IgD-negative memory B cell (primary cell): ENCODE results near the gene PFDN1. TPM values are rescaled to one million over a fixed set of nuclear protein-coding genes. Genes with fewer than 3 reads are reported as not detected.
A peak's percentile ranks its signal among the peaks of the same experiment; 100 is the strongest.

Experiments
- H3K27ac Mint-ChIP-seq, 3 donors: one replicate each; pipeline ENCODE4 v1.8.0; 2020 to 2022; ENCODE audit warnings: mild to moderate bottlenecking in 3 of 3, mixed read lengths in 3 of 3, moderate library complexity in 1 of 3
- H3K27me3 Mint-ChIP-seq: one replicate; pipeline ENCODE4 v1.8.0; 2021; ENCODE audit warnings: mixed read lengths
- H3K36me3 Mint-ChIP-seq: one replicate; pipeline ENCODE4 v1.8.0; 2020; ENCODE audit warnings: mild to moderate bottlenecking, mixed read lengths
- H3K4me1 Mint-ChIP-seq, 3 donors: one replicate each; pipeline ENCODE4 v1.8.0; 2020 to 2022; ENCODE audit warnings: mixed read lengths in 3 of 3, mild to moderate bottlenecking in 1 of 3
- H3K4me3 Mint-ChIP-seq, 4 donors: one replicate each; pipeline ENCODE4 v1.8.0; 2020 to 2022; ENCODE audit warnings: mild to moderate bottlenecking in 4 of 4, mixed read lengths in 4 of 4, moderate library complexity in 3 of 4
- H3K9me3 Mint-ChIP-seq, 3 donors: one replicate each; pipeline ENCODE4 v1.8.0; 2020 to 2021; ENCODE audit warnings: mixed read lengths in 3 of 3, mild to moderate bottlenecking in 1 of 3
- polyA plus RNA-seq: library from polyadenylated mRNA; unstranded; fragments of 300-500 nt; fragmentation: Illumina TruSeq; gene quantifications from one replicate; pipeline ENCODE4 v1.2.3, GENCODE V29; 2021

PFDN1 gene
- polyA plus RNA-seq, 1 donor from 2014 or later: 122 TPM

DNA sequence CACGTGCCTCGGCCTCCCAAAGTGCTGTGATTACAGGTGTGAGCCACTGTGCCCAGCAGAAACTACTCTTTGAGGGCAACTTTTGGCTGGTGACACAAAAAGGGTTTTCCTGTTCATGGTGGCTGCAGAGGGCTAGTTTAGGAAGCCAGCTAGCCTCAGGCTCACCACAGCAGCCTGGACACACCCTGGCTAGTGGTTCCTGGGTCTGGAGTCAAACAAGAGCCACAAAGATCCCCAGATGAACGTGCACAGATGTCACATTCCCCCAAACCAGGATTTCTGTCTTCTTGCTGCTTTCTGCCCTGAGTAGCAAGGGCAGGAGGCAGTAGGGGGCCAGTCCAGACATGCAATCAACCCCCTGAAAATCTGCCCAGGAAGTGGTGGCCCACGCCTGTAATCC lies 36.7 kb upstream of the PFDN1 start:
- no peak overlapping the region for H3K4me3 Mint-ChIP-seq
- no peaks in the 10 kb centered on the region for H3K36me3 Mint-ChIP-seq
- H3K4me1 Mint-ChIP-seq: peaks cover 16 to 23% (median 19%) of the 10 kb centered on the region in 3 donors
- no peak overlapping the region for H3K27ac Mint-ChIP-seq
- peaks cover 1% of the 10 kb centered on the region for H3K27me3 Mint-ChIP-seq
- no peaks in the 10 kb centered on the region for H3K9me3 Mint-ChIP-seq

DNA sequence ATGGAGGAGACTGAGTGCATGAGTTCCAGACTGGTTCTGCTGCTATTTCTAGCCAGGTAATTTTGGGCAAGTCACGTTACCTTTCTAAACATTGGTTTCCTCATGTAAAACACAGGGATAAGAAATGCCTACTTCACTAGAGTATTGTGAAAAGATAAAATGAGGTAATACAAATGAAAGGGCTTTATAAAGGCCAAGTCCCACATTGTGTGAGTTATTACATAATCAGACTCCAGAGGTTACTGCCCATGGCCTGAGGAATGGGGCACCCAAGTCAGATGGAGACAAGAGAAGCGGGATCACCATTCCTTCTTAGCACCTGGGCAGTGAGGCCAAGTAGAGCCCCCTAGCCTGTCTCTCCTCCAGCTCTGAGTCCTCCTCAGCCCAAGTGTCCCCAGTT lies 36.0 kb upstream of the PFDN1 start:
- H3K4me1 Mint-ChIP-seq: peaks cover 16 to 19% (median 19%) of the 10 kb centered on the region in 3 donors
- peaks cover 1% of the 10 kb centered on the region for H3K27me3 Mint-ChIP-seq
- no peaks in the 10 kb centered on the region for H3K9me3 Mint-ChIP-seq
- H3K36me3 Mint-ChIP-seq: peaks cover 1% of the 10 kb centered on the region
- H3K4me3 Mint-ChIP-seq: peak overlapping the region in 1 of 4 donors; percentile 24
- no peak overlapping the region for H3K27ac Mint-ChIP-seq

- H3K9me3 Mint-ChIP-seq: no peaks in the 10 kb centered on the region
- H3K27ac Mint-ChIP-seq: no peak overlapping the region
- no peak overlapping the region for H3K4me3 Mint-ChIP-seq
- H3K36me3 Mint-ChIP-seq: peaks cover 1% of the 10 kb centered on the region
- H3K27me3 Mint-ChIP-seq: peaks cover 1% of the 10 kb centered on the region
- peaks cover 16 to 19% (median 19%) of the 10 kb centered on the region in 3 donors for H3K4me1 Mint-ChIP-seq
These were observed 35.4 kb upstream of the PFDN1 start for GRCh38 chr5:140338336-140338735.

- no peak overlapping the region for H3K4me3 Mint-ChIP-seq
- H3K27me3 Mint-ChIP-seq: peaks cover 1% of the 10 kb centered on the region
- peaks cover 14 to 15% (median 15%) of the 10 kb centered on the region in 3 donors for H3K4me1 Mint-ChIP-seq
- H3K27ac Mint-ChIP-seq: no peak overlapping the region
- H3K36me3 Mint-ChIP-seq: peaks cover 1% of the 10 kb centered on the region
- H3K9me3 Mint-ChIP-seq: no peaks in the 10 kb centered on the region
These were observed 35.0 kb upstream of the PFDN1 start for GRCh38 chr5:140337880-140338279.

GRCh38 chr5:140336388-140336787 lies 33.5 kb upstream of the PFDN1 start:
- Mint-ChIP-seq H3K36me3 (peaks cover 1% of the 10 kb centered on the region), H3K27ac (no peak overlapping the region), H3K4me1 (peaks cover 4 to 7% (median 5%) of the 10 kb centered on the region in 3 donors), H3K27me3 (no peaks in the 10 kb centered on the region), H3K9me3 (no peaks in the 10 kb centered on the region), H3K4me3 (no peak overlapping the region)

DNA sequence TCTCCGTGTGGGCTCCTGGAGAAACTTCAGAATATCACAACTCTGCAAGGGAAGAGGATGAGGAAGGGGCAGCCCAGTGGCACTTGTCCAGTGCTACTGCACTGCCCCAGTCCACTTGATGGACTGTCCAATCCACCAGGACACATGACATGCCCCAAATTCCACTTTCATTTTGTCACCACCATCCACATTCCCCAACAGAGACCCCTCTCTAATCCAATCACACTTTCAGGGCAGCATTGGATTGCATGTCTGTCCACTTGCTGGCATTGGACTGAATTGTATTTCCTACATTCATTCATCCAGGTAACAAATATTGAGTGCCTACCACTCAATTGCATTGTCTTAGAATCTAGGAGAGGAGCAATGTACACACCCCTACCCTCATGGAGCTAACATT lies 28.7 kb upstream of the PFDN1 start:
- no peaks in the 10 kb centered on the region for H3K9me3 Mint-ChIP-seq
- no peak overlapping the region for H3K4me3 Mint-ChIP-seq
- no peaks in the 10 kb centered on the region for H3K4me1 Mint-ChIP-seq
- H3K27me3 Mint-ChIP-seq: no peaks in the 10 kb centered on the region
- H3K36me3 Mint-ChIP-seq: peaks cover 1% of the 10 kb centered on the region
- no peak overlapping the region for H3K27ac Mint-ChIP-seq

- Mint-ChIP-seq H3K36me3 (peaks cover 1% of the 10 kb centered on the region), H3K27ac (no peak overlapping the region), H3K27me3 (no peaks in the 10 kb centered on the region), H3K4me1 (no peaks in the 10 kb centered on the region), H3K9me3 (no peaks in the 10 kb centered on the region), H3K4me3 (no peak overlapping the region)
These were observed 27.0 kb upstream of the PFDN1 start for GRCh38 chr5:140329739-140330481.

DNA sequence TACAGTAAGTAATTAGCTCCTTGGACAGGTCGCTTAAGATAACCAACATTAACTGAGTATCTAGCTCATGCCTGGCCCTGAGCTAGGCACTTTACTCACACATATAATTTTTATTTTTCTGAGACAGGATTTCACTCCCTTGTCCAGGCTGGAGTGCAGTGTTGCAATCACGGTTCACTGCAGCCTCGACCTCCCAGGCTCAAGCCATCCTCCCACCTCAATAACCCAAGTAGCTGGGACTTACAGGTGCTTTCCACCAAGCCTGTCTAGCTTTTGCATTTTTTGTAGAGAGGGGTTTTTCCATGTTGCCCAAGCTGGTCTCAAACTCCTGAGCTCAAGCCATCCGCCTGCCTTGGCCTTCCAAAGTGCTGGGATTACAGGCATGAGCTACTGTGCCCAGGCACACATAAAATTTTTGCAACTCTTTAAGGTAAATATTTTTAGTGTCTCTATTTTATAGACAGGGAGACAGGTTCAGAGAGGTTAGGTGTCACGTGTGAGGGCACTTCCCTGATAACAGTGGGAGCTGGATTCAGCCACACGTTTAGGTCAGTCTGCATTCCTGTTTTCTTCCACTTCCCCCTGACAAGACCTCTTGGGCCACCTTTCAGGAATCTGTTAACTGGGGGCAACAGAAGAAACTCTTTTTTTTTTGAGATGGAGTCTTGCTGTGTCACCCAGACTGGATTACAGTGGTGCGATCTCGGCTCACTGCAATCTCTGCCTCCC lies 25.3 kb upstream of the PFDN1 start:
- H3K27me3 Mint-ChIP-seq: no peaks in the 10 kb centered on the region
- H3K36me3 Mint-ChIP-seq: no peaks in the 10 kb centered on the region
- H3K4me3 Mint-ChIP-seq: no peak overlapping the region
- H3K4me1 Mint-ChIP-seq: no peaks in the 10 kb centered on the region
- no peaks in the 10 kb centered on the region for H3K9me3 Mint-ChIP-seq
- H3K27ac Mint-ChIP-seq: peak overlapping the region in 1 of 3 donors; percentile 23

GRCh38 chr5:140327589-140327988 lies 24.7 kb upstream of the PFDN1 start:
- Mint-ChIP-seq H3K4me3 (no peak overlapping the region), H3K36me3 (no peaks in the 10 kb centered on the region), H3K4me1 (no peaks in the 10 kb centered on the region), H3K9me3 (no peaks in the 10 kb centered on the region), H3K27ac (no peak overlapping the region), H3K27me3 (no peaks in the 10 kb centered on the region)

DNA sequence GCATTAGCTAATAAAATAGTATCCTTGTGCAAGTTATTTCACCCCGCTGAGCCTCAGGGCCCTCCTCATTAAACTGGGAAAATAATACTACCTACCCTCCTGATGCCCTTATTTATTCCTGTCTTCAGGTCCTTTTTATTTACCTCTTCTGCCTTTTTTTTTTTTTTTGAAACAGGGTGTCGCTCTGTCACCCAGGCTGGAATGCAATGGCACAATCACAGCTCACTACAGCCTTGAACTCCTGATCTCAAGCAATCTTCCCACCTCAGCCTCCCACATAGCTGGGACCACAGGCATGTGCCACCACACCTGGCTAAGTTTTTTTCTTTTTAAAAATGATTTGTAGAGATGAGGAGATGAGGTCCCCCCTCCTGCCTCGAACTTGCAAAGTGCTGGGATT lies 22.6 kb upstream of the PFDN1 start:
- no peaks in the 10 kb centered on the region for H3K9me3 Mint-ChIP-seq
- no peaks in the 10 kb centered on the region for H3K27me3 Mint-ChIP-seq
- H3K4me1 Mint-ChIP-seq: no peaks in the 10 kb centered on the region
- no peak overlapping the region for H3K27ac Mint-ChIP-seq
- H3K4me3 Mint-ChIP-seq: peak overlapping the region in 1 of 4 donors; percentile 13
- H3K36me3 Mint-ChIP-seq: no peaks in the 10 kb centered on the region

GRCh38 chr5:140324617-140325241 lies 21.8 kb upstream of the PFDN1 start:
- no peaks in the 10 kb centered on the region for H3K27me3 Mint-ChIP-seq
- H3K4me3 Mint-ChIP-seq: no peak overlapping the region
- no peaks in the 10 kb centered on the region for H3K9me3 Mint-ChIP-seq
- H3K4me1 Mint-ChIP-seq: no peaks in the 10 kb centered on the region
- H3K27ac Mint-ChIP-seq: no peak overlapping the region
- no peaks in the 10 kb centered on the region for H3K36me3 Mint-ChIP-seq

- H3K36me3 Mint-ChIP-seq: no peaks in the 10 kb centered on the region
- no peaks in the 10 kb centered on the region for H3K27me3 Mint-ChIP-seq
- H3K4me3 Mint-ChIP-seq: no peak overlapping the region
- H3K4me1 Mint-ChIP-seq: no peaks in the 10 kb centered on the region
- no peaks in the 10 kb centered on the region for H3K9me3 Mint-ChIP-seq
- H3K27ac Mint-ChIP-seq: no peak overlapping the region
These were observed 21.2 kb upstream of the PFDN1 start for GRCh38 chr5:140324041-140324600.

DNA sequence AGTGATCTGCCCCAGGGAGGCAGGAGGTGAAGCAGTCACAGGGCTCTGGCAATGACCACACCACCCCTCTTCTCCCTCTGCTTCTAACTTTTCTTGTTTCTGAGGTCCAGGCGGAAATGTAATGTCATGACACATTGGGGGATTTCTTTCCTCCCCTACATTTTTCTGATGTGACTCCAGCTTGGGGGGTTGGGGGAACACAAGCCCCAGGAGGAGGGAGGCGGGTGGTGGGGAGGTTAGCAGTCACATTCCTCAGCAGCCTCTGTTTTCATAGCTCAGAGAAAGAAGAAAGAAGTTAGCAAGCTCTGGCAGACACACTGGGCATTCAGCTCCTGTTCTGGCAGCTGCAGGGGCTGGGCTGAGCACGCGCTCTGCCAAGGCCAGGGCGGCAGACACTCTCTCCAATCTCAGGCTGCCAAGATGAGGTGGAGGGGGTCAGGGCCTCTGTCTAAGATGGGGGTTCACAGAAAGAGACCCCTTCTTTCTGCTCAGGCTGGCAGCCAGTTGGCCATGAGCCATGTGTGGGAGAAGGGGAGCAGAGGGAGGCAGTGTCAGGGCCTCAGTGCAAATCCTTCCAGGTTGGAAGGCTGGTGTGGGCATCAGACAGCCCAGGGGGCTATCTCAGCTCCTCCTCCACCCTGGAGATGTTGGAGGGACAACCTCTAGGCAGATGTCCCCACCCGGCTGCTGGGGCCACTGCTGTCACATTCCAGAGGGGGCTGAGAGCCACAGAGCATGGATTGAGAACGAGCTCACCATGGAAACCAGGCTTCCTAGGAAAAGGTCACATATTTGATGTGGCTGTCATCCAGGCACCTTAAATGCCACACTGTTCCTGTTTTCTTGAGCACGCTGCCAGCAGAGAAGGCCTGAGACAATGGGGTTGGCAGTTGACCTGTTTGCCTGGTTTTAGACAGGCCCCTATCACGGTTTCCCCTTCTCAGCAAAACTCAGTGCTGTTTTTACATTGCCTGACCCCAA lies 20.1 kb upstream of the PFDN1 start:
- no peaks in the 10 kb centered on the region for H3K4me1 Mint-ChIP-seq
- H3K36me3 Mint-ChIP-seq: no peaks in the 10 kb centered on the region
- H3K27ac Mint-ChIP-seq: no peak overlapping the region
- no peaks in the 10 kb centered on the region for H3K27me3 Mint-ChIP-seq
- no peak overlapping the region for H3K4me3 Mint-ChIP-seq
- no peaks in the 10 kb centered on the region for H3K9me3 Mint-ChIP-seq

DNA sequence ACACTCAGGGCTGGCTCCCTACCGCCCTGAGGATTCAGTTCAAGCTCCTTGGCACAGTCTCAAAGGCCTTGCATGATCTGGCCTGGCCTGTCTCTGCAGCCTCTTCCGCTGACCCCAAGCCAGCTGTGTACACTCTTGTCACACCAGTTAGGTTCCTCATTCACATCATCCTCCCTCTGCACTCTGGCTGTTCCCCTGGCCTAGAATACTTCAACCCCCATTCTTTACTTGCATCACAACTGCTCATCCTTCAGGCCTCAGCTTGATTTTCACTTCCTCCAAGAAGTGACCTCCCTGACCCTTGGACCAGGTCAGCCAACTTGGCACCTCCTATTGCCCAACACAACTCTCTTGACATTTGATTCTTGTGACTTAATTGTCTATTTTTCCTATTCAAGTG lies 18.9 kb upstream of the PFDN1 start:
- no peaks in the 10 kb centered on the region for H3K4me1 Mint-ChIP-seq
- H3K36me3 Mint-ChIP-seq: no peaks in the 10 kb centered on the region
- H3K27me3 Mint-ChIP-seq: no peaks in the 10 kb centered on the region
- peak overlapping the region in 1 of 4 donors; percentile 12 for H3K4me3 Mint-ChIP-seq
- H3K27ac Mint-ChIP-seq: no peak overlapping the region
- no peaks in the 10 kb centered on the region for H3K9me3 Mint-ChIP-seq
